Immature natural killer cell (primary cell): Measurements from ENCODE around the gene ALLC. TPM values are rescaled to one million over a fixed set of nuclear protein-coding genes. Genes with fewer than 3 reads are reported as not detected.
"Not testable (repeated sequence)": the region's sequence is repeated elsewhere in the genome, so short reads cannot be mapped to it uniquely, and the experiment has no call there.

Source experiments
- DNase-seq, 3 donors: peaks; one replicate each; pipeline ENCODE4 v3.0.0; 2022; ENCODE audit warnings: mixed read lengths in 1 of 3
- H3K27ac Mint-ChIP-seq, 6 donors: one replicate each; pipeline ENCODE4 v1.8.0; 2020; ENCODE audit warnings: mixed read lengths in 6 of 6, mild to moderate bottlenecking in 5 of 6, inconsistent platforms in 4 of 6, moderate library complexity in 3 of 6
- H3K27me3 Mint-ChIP-seq, 3 donors: one replicate each; pipeline ENCODE4 v1.8.0; 2020 to 2021; ENCODE audit warnings: low read depth in 3 of 3, mild to moderate bottlenecking in 3 of 3, mixed read lengths in 3 of 3, moderate library complexity in 3 of 3, inconsistent platforms in 1 of 3
- H3K36me3 Mint-ChIP-seq, 3 donors: one replicate each; pipeline ENCODE4 v1.8.0; 2020; ENCODE audit warnings: mixed read lengths in 3 of 3, inconsistent platforms in 2 of 3, mild to moderate bottlenecking in 2 of 3
- H3K4me1 Mint-ChIP-seq, 2 donors: one replicate each; pipeline ENCODE4 v1.8.0; 2020; ENCODE audit warnings: inconsistent platforms in 2 of 2, mild to moderate bottlenecking in 2 of 2, mixed read lengths in 2 of 2, moderate library complexity in 1 of 2
- H3K4me3 Mint-ChIP-seq, 5 donors: one replicate each; pipeline ENCODE4 v1.8.0; 2020; ENCODE audit warnings: mild to moderate bottlenecking in 5 of 5, mixed read lengths in 5 of 5, inconsistent platforms in 3 of 5, moderate library complexity in 3 of 5
- H3K9me3 Mint-ChIP-seq, 6 donors: one replicate each; pipeline ENCODE4 v1.8.0; 2020; ENCODE audit warnings: mild to moderate bottlenecking in 6 of 6, mixed read lengths in 6 of 6, inconsistent platforms in 4 of 6, moderate library complexity in 3 of 6
- polyA plus RNA-seq, 3 donors: library from polyadenylated mRNA; unstranded; fragments of 300-500 nt; fragmentation: Illumina TruSeq; gene quantifications; one replicate each; pipeline ENCODE4 v1.2.3, GENCODE V29; 2021

The ALLC gene
- polyA plus RNA-seq, 3 donors from 2014 or later, result not detected

DNA sequence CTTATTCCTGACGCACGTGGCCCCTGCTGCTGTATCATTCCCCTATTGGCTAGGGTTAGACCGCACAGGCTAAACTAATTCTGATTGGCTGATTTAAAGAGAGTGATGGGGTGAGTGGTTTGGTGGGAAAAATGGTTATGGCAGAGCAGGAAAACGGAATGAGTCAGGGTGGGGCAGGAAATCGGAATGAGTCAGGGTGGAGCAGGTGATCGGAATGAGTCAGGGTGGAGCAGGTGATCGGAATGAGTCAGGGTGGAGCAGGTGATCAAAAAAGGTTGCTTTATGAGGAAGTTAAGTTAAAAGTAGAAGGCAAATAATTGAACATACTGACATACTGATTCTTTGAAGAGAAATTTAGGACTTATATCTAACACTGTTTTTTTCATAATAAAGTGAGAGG, 2.6 kb downstream of the ALLC start:
- not testable (repeated sequence) for H3K36me3 Mint-ChIP-seq, DNase-seq, H3K27ac Mint-ChIP-seq, H3K4me3 Mint-ChIP-seq, H3K9me3 Mint-ChIP-seq, H3K27me3 Mint-ChIP-seq, H3K4me1 Mint-ChIP-seq

DNA sequence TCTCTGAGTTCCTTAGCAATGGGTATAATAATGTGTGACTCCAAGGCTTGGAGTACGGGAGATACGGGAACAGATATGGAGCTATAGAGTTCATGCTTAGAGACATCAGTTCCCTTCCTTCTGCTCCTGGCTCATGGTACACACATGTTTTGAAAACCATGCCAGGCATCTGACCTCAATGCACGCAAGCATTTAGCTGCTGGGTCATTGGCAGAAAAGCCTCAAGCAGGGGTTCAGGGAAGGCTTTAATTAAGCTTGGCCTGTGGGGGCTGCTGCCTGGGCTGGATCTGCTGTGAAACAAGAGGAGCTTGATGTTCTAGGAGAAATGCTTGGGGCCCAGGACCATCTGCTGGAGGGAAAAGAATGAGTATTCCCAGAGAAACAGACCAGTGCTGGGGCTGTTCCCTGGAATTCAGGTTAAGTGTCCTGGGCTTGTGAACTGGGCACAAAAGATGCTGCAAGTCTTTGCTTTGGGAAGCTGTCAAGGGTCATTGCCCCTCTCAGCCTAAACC, 3.2 kb downstream of the ALLC start:
- Mint-ChIP-seq H3K36me3 (no peaks in the 10 kb centered on the region), H3K9me3 (no peaks in the 10 kb centered on the region), H3K4me1 (no peaks in the 10 kb centered on the region), H3K27ac (no peak overlapping the region), H3K27me3 (peaks cover 2 to 3% (median 2%) of the 10 kb centered on the region in 3 donors), H3K4me3 (no peak overlapping the region)
- DNase-seq, result no peak

DNA sequence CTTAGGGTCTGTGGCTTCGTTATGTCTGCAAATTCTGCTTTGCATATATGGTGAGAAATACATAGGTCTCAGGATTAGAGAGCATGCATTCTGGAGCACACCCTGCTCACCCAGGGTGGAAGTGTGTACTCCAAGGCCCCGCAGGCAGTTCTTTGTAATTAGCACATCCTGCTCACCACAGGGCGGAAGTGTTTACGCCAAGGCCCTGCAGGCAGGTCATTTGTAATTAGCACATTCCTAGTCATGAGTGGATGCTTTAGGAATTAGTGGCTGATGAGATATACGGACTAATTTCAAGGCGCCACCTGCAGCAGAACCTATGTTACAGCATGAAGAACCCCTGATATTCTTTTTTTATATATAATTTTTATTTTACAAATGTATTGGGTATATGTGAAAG, 4.2 kb downstream of the ALLC start:
- peaks cover 2 to 3% (median 2%) of the 10 kb centered on the region in 3 donors for H3K27me3 Mint-ChIP-seq
- no peaks in the 10 kb centered on the region for H3K4me1 Mint-ChIP-seq
- no peak overlapping the region for H3K27ac Mint-ChIP-seq

DNA sequence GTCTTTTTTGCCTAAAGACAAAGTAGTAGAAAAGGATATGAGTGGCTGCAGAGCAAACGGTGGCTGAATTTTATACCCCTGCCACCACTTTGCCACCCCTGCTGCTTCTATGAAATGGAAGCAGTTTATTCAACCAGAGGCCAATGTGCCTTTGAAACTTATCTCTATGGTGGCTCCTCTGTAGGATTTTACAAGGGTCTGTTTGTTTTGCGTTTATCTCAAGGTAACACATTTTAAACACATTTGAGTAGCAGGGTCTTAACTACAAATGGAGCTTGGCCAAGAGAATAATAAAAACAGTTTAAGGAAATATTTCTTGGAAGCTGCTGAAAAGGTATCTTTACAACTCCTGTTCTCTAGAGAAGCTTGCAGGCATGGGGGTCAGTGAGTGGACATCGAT, 6.1 kb downstream of the ALLC start:
- Mint-ChIP-seq H3K27ac (no peak overlapping the region), H3K4me1 (no peaks in the 10 kb centered on the region), H3K4me3 (no peak overlapping the region), H3K9me3 (no peaks in the 10 kb centered on the region), H3K27me3 (peaks cover 2 to 5% (median 4%) of the 10 kb centered on the region in 3 donors), H3K36me3 (no peaks in the 10 kb centered on the region)
- no peak for DNase-seq

More for the DNA sequence above, 4.2 kb downstream of the ALLC start:
- Mint-ChIP-seq H3K4me3 (no peak overlapping the region), H3K36me3 (no peaks in the 10 kb centered on the region), H3K9me3 (no peaks in the 10 kb centered on the region)
- DNase-seq, result no peak

DNA sequence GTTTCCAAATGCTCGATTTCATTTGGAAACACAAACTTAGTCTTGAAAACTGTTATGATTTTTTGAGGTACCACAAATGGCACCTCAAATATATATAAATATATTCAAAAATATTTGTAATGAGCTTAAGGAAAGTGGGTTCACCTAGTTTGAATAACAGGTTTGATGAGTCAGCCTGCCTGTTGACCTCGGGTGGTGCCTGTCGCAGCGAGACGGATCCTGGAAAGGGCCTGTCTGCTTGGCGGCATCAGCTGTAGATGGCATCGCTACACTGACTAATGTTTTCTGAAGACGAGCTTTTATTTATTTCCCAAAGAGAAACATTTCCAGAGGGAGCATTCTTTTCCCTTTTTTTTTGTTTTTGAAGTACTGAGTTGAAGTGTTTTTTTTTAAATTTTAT, 6.9 kb downstream of the ALLC start:
- no peak for DNase-seq
- Mint-ChIP-seq H3K27ac (no peak overlapping the region), H3K36me3 (no peaks in the 10 kb centered on the region), H3K4me3 (no peak overlapping the region), H3K4me1 (no peaks in the 10 kb centered on the region), H3K27me3 (peaks cover 2 to 5% (median 4%) of the 10 kb centered on the region in 3 donors), H3K9me3 (no peaks in the 10 kb centered on the region)

DNA sequence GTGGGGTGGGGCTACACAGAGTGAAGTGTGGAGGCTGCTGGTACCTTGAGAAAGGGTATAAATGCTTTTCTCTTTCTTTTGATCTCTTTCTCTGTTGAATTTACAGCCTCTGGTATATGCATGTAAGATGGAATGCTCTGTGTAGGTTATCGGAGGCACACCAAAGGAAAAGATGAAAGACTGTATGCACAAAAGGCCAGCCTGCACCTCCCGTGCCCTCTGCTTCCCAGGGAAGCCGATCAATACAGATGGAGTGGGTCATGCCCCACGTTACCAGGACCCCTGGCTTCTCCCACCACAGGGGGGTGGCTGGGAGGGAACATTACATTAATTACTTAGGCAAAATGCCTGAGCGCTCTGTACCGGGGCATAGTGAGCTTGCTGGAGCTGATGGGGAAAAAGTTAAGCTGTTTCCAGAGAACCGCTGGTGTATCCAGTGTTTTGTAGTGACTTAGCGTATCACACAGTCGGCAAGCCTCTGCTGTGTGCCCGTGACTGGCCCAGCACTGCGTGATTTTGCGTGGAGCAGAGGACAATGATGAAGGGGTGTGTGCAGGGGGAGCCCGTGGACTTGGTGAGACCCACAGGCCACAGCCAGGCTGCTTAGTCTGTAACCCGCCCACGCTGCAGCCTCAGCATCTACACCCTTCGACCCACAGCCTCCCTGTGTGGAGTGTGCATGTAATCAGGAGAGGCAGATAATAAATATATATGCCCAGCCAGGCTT, 8.0 kb downstream of the ALLC start:
- H3K36me3 Mint-ChIP-seq, result no peaks in the 10 kb centered on the region
- H3K27me3 Mint-ChIP-seq, result peaks cover 2 to 7% (median 4%) of the 10 kb centered on the region in 3 donors
- DNase-seq, result no peak
- H3K4me3 Mint-ChIP-seq, result no peak overlapping the region
- no peaks in the 10 kb centered on the region for H3K9me3 Mint-ChIP-seq
- H3K27ac Mint-ChIP-seq, result no peak overlapping the region
- H3K4me1 Mint-ChIP-seq, result no peaks in the 10 kb centered on the region

DNA sequence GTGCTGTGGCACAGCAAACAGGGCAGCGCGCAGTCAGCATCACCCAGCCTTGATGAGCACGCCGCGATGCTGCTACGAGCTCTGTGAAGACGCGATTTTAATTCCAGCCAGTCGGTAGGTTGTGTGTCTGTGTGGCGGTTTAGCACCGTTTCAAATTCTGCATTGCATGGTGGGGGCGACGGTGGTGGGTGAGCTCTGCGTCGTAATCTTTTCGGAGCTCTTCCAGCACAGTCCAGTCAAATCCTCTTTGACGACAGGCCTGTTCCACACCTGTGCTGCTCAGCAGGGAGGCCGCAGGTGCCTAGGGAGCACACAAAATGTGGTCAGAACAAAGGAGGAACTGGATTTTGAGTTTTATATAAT, 8.6 kb downstream of the ALLC start:
- Mint-ChIP-seq H3K4me1 (no peaks in the 10 kb centered on the region), H3K27me3 (peaks cover 2 to 7% (median 4%) of the 10 kb centered on the region in 3 donors), H3K36me3 (no peaks in the 10 kb centered on the region), H3K4me3 (no peak overlapping the region), H3K27ac (no peak overlapping the region), H3K9me3 (no peaks in the 10 kb centered on the region)
- DNase-seq, result no peak

DNA sequence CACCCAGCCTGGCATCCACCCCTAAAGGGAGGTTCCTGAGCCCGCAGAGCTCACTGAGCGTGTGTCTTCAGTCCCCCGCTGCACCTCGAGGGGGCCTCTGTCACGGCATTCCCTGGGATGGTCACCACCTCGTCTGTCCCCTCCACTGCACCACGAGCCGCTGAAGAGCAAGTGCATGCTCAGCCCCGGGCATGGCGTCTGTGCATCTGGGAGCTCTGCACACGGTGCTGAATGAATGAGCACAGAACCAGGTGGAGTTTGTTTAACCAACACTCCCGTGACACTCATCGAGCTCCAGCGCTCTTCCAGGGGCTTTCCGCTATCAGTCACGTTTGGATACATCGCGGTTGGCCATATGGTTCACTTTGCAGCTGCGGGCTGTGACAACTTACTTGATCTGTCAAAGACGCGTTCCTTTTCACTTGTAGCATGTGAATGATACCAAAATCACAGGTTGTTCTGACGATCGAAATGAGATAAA, 9.2 kb downstream of the ALLC start:
- DNase-seq, result no peak
- peaks cover 2 to 7% (median 4%) of the 10 kb centered on the region in 3 donors for H3K27me3 Mint-ChIP-seq
- no peaks in the 10 kb centered on the region for H3K9me3 Mint-ChIP-seq
- no peak overlapping the region for H3K27ac Mint-ChIP-seq
- no peak overlapping the region for H3K4me3 Mint-ChIP-seq
- H3K36me3 Mint-ChIP-seq, result no peaks in the 10 kb centered on the region
- H3K4me1 Mint-ChIP-seq, result no peaks in the 10 kb centered on the region

DNA sequence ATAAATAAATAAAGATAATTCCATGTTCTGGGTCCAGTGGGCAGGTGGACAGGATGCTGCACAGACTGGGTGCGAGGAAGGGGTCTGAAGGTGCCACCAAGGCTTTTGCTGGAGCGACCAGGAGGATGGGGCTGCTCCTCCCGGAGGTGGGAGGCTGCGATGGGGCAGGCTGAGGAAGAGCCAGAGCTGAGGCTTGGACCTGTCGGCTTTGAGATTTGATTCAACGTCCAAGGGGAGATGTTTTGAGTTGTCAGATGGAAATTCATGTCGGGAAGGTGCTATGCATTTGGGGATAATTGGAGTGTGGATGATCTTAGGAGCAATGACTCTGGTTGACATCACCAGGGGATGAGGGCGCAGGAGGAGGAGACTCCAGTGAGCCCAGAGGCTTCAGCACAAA, 11.7 kb downstream of the ALLC start:
- H3K27me3 Mint-ChIP-seq, result peaks cover 2 to 7% (median 4%) of the 10 kb centered on the region in 3 donors
- H3K4me3 Mint-ChIP-seq, result no peak overlapping the region
- H3K27ac Mint-ChIP-seq, result no peak overlapping the region
- H3K9me3 Mint-ChIP-seq, result no peaks in the 10 kb centered on the region
- no peaks in the 10 kb centered on the region for H3K4me1 Mint-ChIP-seq
- no peak for DNase-seq
- H3K36me3 Mint-ChIP-seq, result no peaks in the 10 kb centered on the region

DNA sequence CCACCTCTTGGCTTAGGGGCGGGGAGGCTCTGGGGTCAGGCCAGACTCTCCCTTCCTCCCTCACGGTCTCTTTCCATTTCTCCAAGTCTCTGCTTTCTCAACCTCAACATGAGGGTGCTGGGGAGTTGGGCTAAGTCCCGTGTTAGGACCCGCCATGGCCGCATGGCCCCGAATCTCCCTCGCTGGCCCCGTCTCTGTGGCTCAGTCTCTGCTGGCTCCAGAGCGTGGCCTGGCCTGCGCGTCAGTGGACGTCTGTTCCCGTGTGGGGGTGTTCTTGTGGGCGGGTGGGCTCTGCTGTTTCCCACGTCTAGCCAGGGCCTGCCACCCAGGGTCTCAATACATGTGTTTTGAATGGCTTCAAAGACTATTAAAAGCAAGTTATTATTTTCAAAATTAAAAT, 12.4 kb downstream of the ALLC start:
- H3K36me3 Mint-ChIP-seq, result no peaks in the 10 kb centered on the region
- H3K9me3 Mint-ChIP-seq, result no peaks in the 10 kb centered on the region
- peaks cover 2 to 7% (median 4%) of the 10 kb centered on the region in 3 donors for H3K27me3 Mint-ChIP-seq
- DNase-seq, result no peak
- H3K4me1 Mint-ChIP-seq, result no peaks in the 10 kb centered on the region
- H3K27ac Mint-ChIP-seq, result no peak overlapping the region
- H3K4me3 Mint-ChIP-seq, result no peak overlapping the region

DNA sequence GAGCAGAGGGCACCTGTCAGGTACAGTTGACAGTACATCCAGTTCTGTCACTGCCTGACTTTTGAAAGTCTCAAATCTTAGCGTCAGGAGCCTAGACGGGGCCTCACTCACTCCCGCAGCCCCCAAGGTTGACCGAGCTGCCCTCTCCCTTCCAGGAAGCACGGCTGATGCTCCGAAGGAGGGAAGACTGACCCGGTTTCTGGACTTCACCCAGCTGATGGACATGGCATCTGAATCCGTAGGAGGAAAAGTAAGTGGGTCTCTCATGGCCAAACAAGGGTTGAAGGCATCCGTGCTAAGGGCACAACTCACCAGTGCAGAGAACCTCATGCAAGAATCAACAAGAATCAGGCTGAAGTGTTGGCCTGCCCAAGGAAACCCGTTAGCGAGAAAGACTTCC, 12.9 kb downstream of the ALLC start:
- DNase-seq, result no peak
- Mint-ChIP-seq H3K4me1 (no peaks in the 10 kb centered on the region), H3K27ac (no peak overlapping the region), H3K36me3 (no peaks in the 10 kb centered on the region), H3K4me3 (no peak overlapping the region), H3K27me3 (peaks cover 2 to 6% (median 4%) of the 10 kb centered on the region in 3 donors), H3K9me3 (no peaks in the 10 kb centered on the region)

DNA sequence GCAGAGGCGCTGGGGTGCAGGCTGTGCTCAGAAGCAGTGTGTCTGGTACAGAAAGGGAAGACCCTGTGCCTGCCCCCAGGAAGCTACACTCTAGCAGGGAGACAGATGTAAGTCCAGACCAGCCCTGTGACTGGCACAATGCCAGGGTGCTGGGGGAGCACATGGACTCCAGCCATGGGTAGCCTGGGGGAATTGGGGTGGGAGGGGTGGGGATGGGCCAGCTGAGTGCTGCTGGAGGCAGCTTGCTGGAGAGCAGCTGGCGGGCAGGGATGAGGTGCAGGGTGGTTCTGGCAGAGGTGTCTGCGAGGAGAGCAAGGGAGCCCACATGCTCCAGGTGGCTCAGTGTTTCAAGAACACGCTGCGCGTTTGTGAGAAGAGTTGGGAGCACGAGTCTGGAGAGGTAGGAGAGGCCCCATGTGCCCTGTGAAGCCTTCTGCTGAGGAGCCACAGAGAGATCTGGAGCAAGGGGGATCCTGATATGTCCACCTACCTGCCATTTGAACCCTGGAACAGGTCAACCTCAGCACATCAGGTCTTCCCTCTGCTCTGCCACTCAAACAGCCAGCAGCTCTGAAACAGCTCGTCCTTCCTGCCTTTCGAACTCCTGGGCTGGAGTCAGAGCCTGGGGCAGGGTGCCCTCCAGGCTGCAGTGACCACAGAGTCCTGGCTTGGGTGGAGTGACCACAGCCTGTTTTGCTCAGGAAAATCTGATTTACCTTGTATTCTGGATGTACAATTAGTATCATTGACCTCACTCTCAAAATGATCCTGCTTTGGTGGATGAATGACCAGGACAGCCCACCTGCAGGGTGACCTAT, 15.1 kb downstream of the ALLC start:
- no peaks in the 10 kb centered on the region for H3K9me3 Mint-ChIP-seq
- no peak overlapping the region for H3K4me3 Mint-ChIP-seq
- no peaks in the 10 kb centered on the region for H3K4me1 Mint-ChIP-seq
- H3K36me3 Mint-ChIP-seq, result no peaks in the 10 kb centered on the region
- DNase-seq, result no peak
- peaks cover 2 to 5% (median 2%) of the 10 kb centered on the region in 3 donors for H3K27me3 Mint-ChIP-seq
- H3K27ac Mint-ChIP-seq, result no peak overlapping the region

DNA sequence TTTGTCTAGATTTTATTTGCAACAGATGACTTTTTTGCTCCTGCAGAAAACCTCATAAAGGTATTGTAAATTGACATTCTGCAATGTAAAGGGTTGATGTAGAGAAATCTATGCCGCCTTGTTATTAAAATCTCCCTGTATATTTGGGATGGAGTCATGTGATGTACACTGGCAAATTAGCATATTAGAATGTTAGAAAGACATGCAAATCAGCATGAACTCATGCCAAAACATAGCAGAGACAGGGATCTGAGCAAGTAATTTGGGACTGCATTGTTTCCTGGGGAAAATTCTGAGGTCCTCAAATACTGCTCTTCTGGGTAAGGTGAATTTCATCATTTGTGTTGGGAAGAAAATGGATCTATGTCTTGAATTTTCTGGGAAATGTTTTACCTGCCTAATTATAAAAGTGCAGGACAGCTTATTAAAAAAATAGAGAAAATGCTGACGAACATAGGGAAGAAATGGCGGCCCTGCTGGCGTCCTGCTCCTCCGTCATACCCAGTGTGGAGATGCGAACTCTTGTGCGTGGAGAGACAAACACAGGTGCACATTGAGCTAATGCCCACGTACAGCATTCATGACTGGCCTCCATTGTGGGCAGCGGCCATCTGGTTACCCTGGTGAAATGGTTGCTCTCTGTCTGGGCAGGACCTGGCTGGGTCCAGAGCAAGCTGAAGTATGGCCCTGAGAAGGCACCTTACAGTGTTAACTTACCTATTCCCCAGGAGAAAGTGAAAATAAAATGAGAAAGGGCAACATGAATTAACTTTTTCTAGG, 16.3 kb downstream of the ALLC start:
- no peaks in the 10 kb centered on the region for H3K9me3 Mint-ChIP-seq
- no peaks in the 10 kb centered on the region for H3K4me1 Mint-ChIP-seq
- H3K36me3 Mint-ChIP-seq, result no peaks in the 10 kb centered on the region
- no peak overlapping the region for H3K27ac Mint-ChIP-seq
- H3K27me3 Mint-ChIP-seq, result peaks cover 0 to 11% (median 2%) of the 10 kb centered on the region in 3 donors
- H3K4me3 Mint-ChIP-seq, result no peak overlapping the region
- DNase-seq, result no peak

DNA sequence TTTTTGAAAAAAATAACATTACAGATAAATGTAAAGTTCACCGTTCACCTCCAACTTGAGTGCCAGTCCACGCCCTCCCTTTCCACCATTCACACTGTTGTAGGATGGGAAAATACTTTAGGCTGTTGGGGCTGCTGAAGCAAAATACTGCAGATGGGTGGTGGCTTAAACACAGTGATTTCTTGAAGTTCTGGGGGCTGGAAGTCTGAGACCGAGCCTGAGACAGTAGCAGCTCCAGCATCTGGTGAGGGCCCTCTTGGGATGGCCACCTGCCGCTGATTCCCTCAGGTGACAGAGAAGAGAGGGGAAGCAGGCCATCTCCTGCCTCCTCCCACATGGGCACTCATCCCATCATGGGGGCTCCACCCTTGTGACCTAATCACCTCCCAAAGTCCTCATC, 17.7 kb downstream of the ALLC start:
- no peak overlapping the region for H3K27ac Mint-ChIP-seq
- no peaks in the 10 kb centered on the region for H3K9me3 Mint-ChIP-seq
- H3K4me3 Mint-ChIP-seq, result no peak overlapping the region

More for the DNA sequence above, 17.7 kb downstream of the ALLC start:
- Mint-ChIP-seq H3K36me3 (no peaks in the 10 kb centered on the region), H3K4me1 (no peaks in the 10 kb centered on the region), H3K27me3 (peaks cover 0 to 9% (median 2%) of the 10 kb centered on the region in 3 donors)
- DNase-seq, result no peak
